ENCODE measurements around the gene CFAP44. TPM values are rescaled to one million over a fixed set of nuclear protein-coding genes. Genes with fewer than 3 reads are reported as not detected.

Gene CFAP44
- total RNA-seq, 1 donor from 2014 or later: 3.6 TPM

Small RNA genes within 50 kb of the gene (microRNA-seq; reads per million reads assigned to microRNA genes)
- not detected for gene MIR8076 (ENCODE audit: borderline number of aligned reads)

Other genes with a start within 250 kb of the CFAP44 start
- 37.3 TPM for gene BOC, start 229.9 kb downstream of the CFAP44 start, total RNA-seq
- 9.9 TPM for gene SPICE1, start 73.7 kb upstream of the CFAP44 start, total RNA-seq
- 1.5 TPM for gene SIDT1, start 91.1 kb upstream of the CFAP44 start, total RNA-seq

Data from mesenteric fat pad (tissue), 1 donor.